Activated CD8-positive, alpha-beta memory T cell treated with anti-CD3 and anti-CD28 coated beads, Interleukin-2, amount 10 ng/mL, durations not matched to agents 7 days and 5 days (primary cell): ENCODE results near the gene GTF3C4. TPM values are rescaled to one million over a fixed set of nuclear protein-coding genes. Genes with fewer than 3 reads are reported as not detected.
"Not testable (repeated sequence)": the region's sequence is repeated elsewhere in the genome, so short reads cannot be mapped to it uniquely, and the experiment has no call there.

Experiments
- ATAC-seq: fragments of 150-1000 bp; cut with Tn5 transposase; one replicate; pipeline ENCODE4 v1.10.0; 2021; ENCODE audit warnings: moderate library complexity
- CTCF ChIA-PET: fragments of 350-600 bp; sonication (Branson Sonifier 250); formaldehyde crosslinking; loops from one replicate; lab custom pipeline; 2021; ENCODE audit warnings: antibody characterized with exemption; lab: Charles Lee
- DNase-seq: peaks from one replicate; pipeline ENCODE4 v3.0.0-alpha.2; 2020
- H3K27ac Mint-ChIP-seq: one replicate; pipeline ENCODE4 v1.8.0; 2021; ENCODE audit warnings: mild to moderate bottlenecking, mixed read lengths
- H3K27me3 Mint-ChIP-seq: one replicate; pipeline ENCODE4 v1.8.0; 2021; ENCODE audit warnings: mixed read lengths
- H3K36me3 Mint-ChIP-seq: one replicate; pipeline ENCODE4 v1.8.0; 2021; ENCODE audit warnings: mild to moderate bottlenecking, mixed read lengths
- H3K4me1 Mint-ChIP-seq: one replicate; pipeline ENCODE4 v1.8.0; 2021; ENCODE audit warnings: mixed read lengths
- H3K4me3 Mint-ChIP-seq: one replicate; pipeline ENCODE4 v1.8.0; 2021; ENCODE audit warnings: mild to moderate bottlenecking, moderate library complexity, mixed read lengths
- H3K9me3 Mint-ChIP-seq: one replicate; pipeline ENCODE4 v1.8.0; 2022; ENCODE audit warnings: low read depth, mixed read lengths
- total RNA-seq, 2 experiments: library from RNA; stranded (reverse); gene quantifications; one replicate each; pipeline ENCODE4 v1.2.3, GENCODE V29; 2021

Gene GTF3C4
- total RNA-seq, 2 experiments from 2014 or later, result 11.8 to 16.0 TPM

DNA sequence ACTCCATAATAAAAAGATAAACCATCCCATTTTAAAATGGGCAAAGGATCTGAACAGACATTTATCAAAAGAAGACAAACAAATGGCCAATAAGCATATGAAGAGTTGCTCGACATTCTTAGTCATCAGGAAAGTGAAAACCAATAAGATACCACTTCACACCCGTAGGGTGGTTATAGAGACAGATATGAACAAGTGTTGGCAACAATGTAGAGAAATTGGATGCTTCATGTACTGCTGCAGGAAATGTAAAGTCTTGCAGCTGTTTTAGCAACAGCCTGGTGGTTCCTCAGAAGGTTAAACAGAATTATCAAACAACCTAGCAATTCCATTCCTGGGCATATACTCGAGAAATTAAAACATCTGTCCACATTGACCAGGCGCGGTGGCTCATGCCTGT lies 42.5 kb downstream of the GTF3C4 start:
- Mint-ChIP-seq H3K27me3 (peaks cover 22% of the 10 kb centered on the region), H3K4me3 (no peak overlapping the region), H3K4me1 (peaks cover 5% of the 10 kb centered on the region), H3K36me3 (no peaks in the 10 kb centered on the region), H3K27ac (no peak overlapping the region), H3K9me3 (no peaks in the 10 kb centered on the region)
- CTCF ChIA-PET, result no interaction called here
- DNase-seq (no peak), ATAC-seq (no peak)

DNA sequence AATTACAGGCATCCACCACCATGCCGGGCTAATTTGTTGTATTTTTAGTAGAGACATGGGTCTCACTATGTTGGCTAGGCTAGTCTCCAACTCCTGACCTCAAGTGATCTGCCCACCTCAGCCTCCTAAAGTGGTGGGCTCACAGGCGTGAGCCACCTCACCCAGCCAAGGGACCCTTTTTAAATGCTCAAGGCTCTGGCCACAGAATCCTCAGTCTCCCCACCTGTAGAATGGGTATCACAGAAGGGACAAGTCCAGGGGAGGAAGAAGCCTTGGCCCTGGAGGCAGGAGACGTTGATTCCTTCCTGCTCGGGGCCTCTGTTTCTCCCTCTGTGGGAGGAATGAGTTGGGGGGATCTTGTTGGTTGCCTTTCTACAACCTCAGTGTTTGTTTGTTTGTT lies 45.7 kb downstream of the GTF3C4 start:
- ATAC-seq (no peak), DNase-seq (no peak)
- Mint-ChIP-seq H3K27ac (no peak overlapping the region), H3K4me3 (no peak overlapping the region), H3K4me1 (peaks cover 5% of the 10 kb centered on the region), H3K36me3 (no peaks in the 10 kb centered on the region), H3K9me3 (no peaks in the 10 kb centered on the region), H3K27me3 (peaks cover 29% of the 10 kb centered on the region)
- CTCF ChIA-PET, result no interaction called here

DNA sequence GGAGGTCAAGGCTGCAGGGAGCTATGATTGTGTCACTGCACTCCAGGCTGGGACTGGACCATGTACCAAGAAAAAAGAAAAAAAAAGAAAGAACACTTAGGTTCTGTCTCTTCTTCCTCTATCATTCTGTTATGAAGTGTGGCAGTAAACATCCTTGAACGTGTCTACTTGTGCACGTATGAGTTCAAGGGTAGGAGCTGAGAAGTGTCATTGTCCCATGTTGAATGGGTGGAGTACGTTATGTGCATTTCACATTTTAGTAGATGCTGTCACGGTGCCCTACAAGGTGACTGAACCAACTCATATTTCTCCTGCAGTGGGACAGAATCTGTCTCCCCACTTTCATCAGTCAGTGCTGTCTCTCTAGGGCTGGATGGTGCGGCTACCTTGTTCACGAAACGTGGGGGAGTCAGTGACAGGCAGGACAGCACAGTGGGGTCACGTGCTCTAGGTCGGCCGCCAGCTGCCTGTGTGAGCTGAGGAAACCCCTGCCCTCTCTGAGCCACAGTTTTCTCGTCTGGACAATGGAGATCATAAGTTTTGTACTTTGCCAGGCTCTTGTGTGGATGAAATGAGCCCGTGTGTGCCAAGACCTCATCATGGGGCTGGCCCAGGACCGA lies 47.2 kb downstream of the GTF3C4 start:
- H3K27ac Mint-ChIP-seq, result no peak overlapping the region
- CTCF ChIA-PET, result no interaction called here
- H3K27me3 Mint-ChIP-seq, result peaks cover 29% of the 10 kb centered on the region
- ATAC-seq, result no peak
- H3K9me3 Mint-ChIP-seq, result no peaks in the 10 kb centered on the region
- no peak for DNase-seq
- H3K4me1 Mint-ChIP-seq, result peaks cover 5% of the 10 kb centered on the region
- H3K36me3 Mint-ChIP-seq, result no peaks in the 10 kb centered on the region
- no peak overlapping the region for H3K4me3 Mint-ChIP-seq

DNA sequence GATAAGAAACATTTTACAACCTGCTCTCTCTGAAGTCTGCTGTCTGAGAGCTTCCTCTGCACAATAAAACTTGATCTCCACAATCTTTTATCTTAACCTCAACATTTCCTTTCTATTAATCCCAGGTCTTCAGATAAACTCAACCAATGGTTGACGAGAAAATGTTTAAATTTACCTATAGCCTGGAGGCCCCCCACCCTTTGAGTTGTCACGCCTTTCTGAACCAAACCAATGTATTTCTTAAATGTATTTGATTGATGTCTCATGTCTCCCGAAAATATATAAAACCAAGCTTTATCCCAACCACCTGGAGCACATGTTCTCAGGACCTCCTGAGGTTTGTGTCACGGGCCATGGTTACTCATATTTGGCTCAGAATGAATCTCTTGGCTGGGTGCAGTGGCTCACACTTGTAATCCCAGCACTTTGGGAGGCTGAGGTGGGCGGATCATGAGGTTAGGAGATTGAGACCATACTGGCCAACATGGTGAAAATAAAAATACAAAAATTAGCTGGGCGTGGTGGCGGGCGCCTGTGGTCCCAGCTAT lies 48.2 kb downstream of the GTF3C4 start:
- DNase-seq, H3K9me3 Mint-ChIP-seq, ATAC-seq, H3K27ac Mint-ChIP-seq, H3K4me3 Mint-ChIP-seq, CTCF ChIA-PET, H3K4me1 Mint-ChIP-seq, H3K36me3 Mint-ChIP-seq: not testable (repeated sequence)
- H3K27me3 Mint-ChIP-seq, result peaks cover 29% of the 10 kb centered on the region

DNA sequence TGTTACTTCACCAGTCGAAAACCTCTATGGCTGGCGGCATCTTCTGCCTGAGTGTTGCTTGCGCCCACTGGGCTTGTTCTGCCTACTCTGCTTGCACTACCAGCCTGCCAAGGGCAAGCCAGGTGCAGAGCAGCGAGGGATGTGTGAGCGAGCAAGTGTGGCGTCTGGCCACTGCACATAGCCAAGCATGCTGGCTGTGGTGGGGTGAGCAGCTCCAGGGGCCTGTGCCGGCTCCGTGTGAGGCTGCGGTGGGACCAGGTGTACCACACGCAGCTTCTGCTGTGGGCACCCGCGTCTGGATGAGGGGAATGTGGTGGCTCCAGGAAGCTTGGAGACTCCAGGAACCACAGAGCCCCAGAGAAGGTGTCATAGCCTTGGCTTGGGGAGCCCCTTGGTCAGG lies 51.4 kb downstream of the GTF3C4 start:
- no peak for DNase-seq

DNA sequence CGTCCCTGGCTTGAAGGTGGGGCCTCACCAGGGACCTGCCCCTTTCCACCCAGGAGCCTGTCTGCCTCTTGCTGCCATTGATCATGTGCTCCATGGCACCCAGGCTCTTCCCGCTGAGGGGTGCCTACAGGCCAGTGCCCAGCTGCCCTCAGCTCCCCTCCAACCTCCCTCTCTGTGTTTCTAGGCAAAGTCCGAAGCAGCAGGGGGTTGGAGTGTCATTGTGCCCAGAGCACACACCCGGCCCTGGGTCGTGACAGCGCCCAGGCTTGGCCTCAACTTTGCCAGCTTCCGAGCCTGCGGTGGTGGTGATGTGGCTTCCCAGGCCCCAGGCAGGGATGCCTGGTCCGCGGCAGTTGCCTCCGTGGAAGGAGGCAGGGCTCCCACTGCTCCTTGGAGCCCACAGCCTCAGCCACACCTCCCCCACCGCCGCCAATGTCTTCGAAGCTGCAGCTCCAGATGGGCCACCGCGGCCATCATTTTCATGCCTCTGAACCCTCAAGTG lies 52.4 kb downstream of the GTF3C4 start:
- H3K9me3 Mint-ChIP-seq, result no peaks in the 10 kb centered on the region
- H3K4me1 Mint-ChIP-seq, result no peaks in the 10 kb centered on the region
- no peak overlapping the region for H3K27ac Mint-ChIP-seq
- ATAC-seq (no peak), DNase-seq (no peak)
- CTCF ChIA-PET, result no interaction called here
- H3K36me3 Mint-ChIP-seq, result no peaks in the 10 kb centered on the region
- H3K27me3 Mint-ChIP-seq, result peaks cover 23% of the 10 kb centered on the region
- no peak overlapping the region for H3K4me3 Mint-ChIP-seq

More for the DNA sequence above, 51.4 kb downstream of the GTF3C4 start:
- Mint-ChIP-seq H3K36me3 (no peaks in the 10 kb centered on the region), H3K9me3 (no peaks in the 10 kb centered on the region), H3K27me3 (peaks cover 26% of the 10 kb centered on the region), H3K27ac (no peak overlapping the region), H3K4me3 (no peak overlapping the region), H3K4me1 (no peaks in the 10 kb centered on the region)
- ATAC-seq, result no peak
- CTCF ChIA-PET, result no interaction called here

DNA sequence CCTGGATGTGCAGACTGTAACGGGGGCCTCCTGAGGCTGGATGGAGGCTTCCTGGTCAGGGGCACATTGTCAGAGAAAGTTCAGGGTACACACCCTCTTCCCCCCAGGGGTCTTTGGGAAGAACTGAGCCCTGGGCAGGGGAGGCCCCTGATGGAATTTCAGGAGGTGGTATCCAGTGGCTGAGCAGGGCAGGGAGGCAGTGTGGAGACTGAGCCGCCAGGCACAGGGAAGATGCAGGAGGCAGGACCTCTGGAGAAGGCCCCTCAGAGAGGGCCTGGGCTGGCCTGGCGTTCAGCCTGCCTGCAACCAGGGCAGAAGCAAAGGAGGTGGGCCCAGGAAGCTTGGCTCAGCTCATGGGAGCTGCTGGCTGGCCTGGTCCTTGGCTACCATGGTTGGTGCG lies 53.5 kb downstream of the GTF3C4 start:
- no peaks in the 10 kb centered on the region for H3K9me3 Mint-ChIP-seq
- no peak overlapping the region for H3K4me3 Mint-ChIP-seq
- no peak for ATAC-seq

DNA sequence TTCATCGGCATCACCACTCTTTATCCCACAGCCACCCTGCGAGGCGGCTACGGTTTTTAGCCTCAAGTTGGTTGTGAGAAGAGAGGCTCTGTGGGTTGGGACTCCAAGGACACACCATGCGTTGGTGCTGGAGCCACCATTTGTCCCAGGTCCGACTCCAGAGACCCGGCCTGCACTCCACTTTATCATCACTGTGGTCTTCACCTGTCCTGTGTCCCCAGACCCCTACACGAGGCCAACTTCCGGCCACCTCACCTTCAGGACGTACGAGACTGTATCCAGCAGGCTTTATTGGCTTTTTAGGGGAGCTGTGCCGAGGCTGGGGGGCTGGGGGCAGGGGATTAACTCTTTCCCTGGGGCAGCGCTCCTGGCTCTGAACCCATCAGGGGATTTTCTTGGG lies 55.0 kb downstream of the GTF3C4 start:
- H3K36me3 Mint-ChIP-seq, result no peaks in the 10 kb centered on the region
- H3K27ac Mint-ChIP-seq, result no peak overlapping the region
- CTCF ChIA-PET, result no interaction called here
- H3K9me3 Mint-ChIP-seq, result no peaks in the 10 kb centered on the region
- DNase-seq (no peak), ATAC-seq (no peak)
- no peaks in the 10 kb centered on the region for H3K4me1 Mint-ChIP-seq
- peaks cover 20% of the 10 kb centered on the region for H3K27me3 Mint-ChIP-seq
- H3K4me3 Mint-ChIP-seq, result no peak overlapping the region

More for the DNA sequence above, 53.5 kb downstream of the GTF3C4 start:
- H3K27ac Mint-ChIP-seq, result no peak overlapping the region
- no peaks in the 10 kb centered on the region for H3K4me1 Mint-ChIP-seq
- CTCF ChIA-PET, result no interaction called here
- peaks cover 19% of the 10 kb centered on the region for H3K27me3 Mint-ChIP-seq
- no peaks in the 10 kb centered on the region for H3K36me3 Mint-ChIP-seq
- no peak for DNase-seq

DNA sequence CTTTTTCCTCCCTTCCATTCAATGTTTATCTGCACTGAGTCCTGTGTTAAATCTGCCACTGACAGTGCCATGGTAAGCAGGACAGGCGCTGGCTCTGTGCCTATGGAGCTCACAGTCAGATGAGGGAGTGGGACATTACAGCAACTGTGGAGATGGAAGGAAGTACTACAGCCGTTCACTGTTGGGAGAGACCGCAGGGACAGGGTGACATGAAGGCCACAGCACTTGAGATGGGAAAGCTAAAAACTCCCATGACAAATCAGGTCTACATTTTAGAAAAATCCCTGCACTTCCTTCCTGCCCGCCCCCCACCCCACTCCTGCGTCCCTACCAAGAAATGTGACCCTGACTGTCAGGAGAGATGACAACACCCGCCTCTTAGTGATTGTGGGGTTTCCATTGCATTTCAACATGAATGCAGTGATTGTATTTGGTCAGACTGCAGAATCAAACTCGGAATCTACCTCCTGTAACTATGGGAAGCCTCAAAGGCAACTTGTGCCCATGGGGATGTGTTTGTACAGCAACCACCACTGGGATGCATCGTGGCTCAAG lies 56.4 kb downstream of the GTF3C4 start:
- DNase-seq (no peak), ATAC-seq (no peak)
- H3K36me3 Mint-ChIP-seq, result no peaks in the 10 kb centered on the region
- no peaks in the 10 kb centered on the region for H3K9me3 Mint-ChIP-seq
- H3K27me3 Mint-ChIP-seq, result peaks cover 24% of the 10 kb centered on the region
- H3K4me3 Mint-ChIP-seq, result no peak overlapping the region
- CTCF ChIA-PET, result no interaction called here
- H3K27ac Mint-ChIP-seq, result no peak overlapping the region
- no peaks in the 10 kb centered on the region for H3K4me1 Mint-ChIP-seq

DNA sequence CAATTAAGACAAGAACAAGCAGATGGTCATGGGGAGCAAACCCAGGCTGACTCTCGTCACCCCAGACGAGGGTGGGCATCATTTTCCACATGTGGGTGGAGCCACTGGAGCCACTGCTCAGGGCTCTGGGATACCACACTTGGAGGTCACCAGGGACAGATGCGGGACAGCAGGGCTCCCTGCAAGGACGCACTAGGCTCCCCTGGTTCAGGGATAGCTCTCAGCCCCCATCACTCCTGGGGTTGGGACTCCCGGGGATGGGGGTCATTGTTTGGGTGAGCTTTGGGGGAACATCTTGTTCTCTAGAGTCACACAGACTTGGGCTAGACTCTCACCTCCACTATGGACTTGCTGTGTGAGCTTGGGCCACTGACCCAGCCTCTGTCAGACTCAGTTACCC lies 57.8 kb downstream of the GTF3C4 start:
- Mint-ChIP-seq H3K27ac (no peak overlapping the region), H3K36me3 (no peaks in the 10 kb centered on the region), H3K27me3 (peaks cover 33% of the 10 kb centered on the region), H3K4me3 (no peak overlapping the region), H3K4me1 (no peaks in the 10 kb centered on the region), H3K9me3 (no peaks in the 10 kb centered on the region)
- CTCF ChIA-PET, result no interaction called here
- ATAC-seq, result no peak
- DNase-seq, result no peak

DNA sequence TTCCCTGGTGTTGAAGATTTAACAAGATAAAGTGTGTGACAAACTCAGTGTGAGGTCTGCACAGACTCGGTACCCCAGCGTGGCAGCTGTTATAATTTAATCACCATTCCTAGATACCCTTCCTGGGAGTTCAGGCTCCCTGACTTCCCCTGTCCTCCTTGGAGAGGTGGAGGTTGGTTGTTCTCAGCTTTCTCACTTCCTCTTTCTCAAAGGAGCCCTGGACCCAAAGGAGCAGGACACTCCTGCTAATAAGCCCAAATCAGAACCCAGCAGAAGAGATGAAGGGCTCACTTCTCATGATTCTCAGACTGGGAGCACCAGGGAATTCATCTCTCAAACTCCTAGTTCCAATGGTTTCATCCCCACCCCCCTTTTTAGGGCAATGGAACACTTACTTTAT lies 58.2 kb downstream of the GTF3C4 start:
- Mint-ChIP-seq H3K4me1 (no peaks in the 10 kb centered on the region), H3K27ac (no peak overlapping the region), H3K9me3 (no peaks in the 10 kb centered on the region), H3K4me3 (no peak overlapping the region), H3K27me3 (peaks cover 34% of the 10 kb centered on the region), H3K36me3 (no peaks in the 10 kb centered on the region)
- DNase-seq (no peak), ATAC-seq (no peak)
- CTCF ChIA-PET, result no interaction called here

DNA sequence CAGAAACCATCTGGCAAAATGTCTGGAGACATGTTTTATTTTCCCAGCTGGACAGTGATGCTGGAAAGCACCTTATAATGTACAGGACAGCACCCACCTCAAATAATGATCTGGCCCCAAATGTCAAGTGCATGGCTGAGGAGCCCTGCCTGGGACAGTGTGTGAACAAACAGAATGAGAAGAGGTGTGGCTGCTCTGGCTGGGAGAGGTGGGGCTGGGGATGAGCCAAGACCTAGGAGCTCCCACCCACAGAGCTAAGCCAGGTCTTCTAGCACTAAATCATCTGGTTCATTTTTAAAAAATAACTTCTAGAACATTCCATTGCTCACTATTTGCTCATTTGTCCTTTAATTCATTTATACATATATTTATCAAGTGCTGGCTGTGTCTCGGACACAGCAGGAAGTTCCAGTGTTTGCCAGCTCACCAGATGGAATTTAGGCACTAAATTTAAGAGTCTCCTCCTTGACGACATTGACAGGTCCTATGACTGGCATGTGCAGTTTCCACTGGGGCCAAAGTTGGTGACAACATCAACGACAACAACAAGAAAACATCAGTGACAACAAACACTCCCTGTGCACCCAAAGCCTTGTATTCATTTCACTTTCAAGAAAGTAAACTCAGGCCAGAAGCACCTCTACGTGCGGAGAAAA lies 59.1 kb downstream of the GTF3C4 start:
- no peak overlapping the region for H3K4me3 Mint-ChIP-seq
- no peak overlapping the region for H3K27ac Mint-ChIP-seq
- H3K4me1 Mint-ChIP-seq, result no peaks in the 10 kb centered on the region
- CTCF ChIA-PET, result no interaction called here
- H3K36me3 Mint-ChIP-seq, result no peaks in the 10 kb centered on the region
- H3K9me3 Mint-ChIP-seq, result no peaks in the 10 kb centered on the region
- ATAC-seq (no peak), DNase-seq (no peak)
- H3K27me3 Mint-ChIP-seq, result peaks cover 34% of the 10 kb centered on the region

DNA sequence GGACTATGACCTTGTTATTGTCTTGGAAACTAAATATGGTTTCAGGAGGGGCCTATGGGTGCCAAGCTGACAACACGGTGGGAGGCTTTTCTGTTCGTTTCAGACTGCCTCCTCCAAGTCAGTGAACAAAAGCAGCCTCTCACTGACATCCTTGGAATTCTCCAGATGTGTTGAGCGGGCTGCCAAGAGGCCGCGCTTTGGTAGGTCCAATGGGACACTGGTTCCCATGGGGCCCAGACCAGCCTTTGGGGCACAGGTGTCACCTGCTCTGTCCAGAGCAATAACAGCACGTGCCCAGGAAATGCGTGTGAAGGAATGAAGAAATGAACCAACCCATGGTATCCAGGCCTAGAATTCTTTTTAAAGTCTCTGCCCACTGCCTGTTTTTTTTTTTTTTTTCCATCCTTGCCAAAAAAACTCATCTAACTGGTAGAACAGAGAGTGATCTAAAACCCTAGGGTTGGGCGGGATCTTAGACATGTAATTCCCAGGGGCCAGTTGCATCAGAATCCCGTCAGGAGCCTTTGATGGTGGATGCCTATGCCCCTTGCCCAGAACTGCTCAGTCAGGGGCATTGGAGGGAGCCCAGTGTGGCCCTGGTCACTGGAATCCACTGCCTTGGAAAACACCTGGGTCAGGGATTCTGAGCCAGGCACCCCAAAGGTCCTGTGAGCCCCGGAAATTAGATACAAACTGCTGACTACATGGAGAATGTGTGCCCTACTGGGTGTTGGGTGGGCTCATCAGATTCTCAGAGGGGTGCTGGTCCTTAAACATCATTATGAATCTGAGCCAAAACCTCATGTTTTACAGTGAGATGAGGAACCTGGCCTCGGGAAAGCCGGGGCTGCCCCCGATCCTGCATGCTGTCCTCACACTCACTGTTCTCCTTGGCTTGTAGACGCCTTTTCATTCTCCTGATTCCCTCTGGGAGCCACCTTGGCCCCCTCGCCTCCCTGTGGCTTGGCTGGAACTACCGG lies 60.1 kb downstream of the GTF3C4 start:
- no peaks in the 10 kb centered on the region for H3K9me3 Mint-ChIP-seq
- H3K27ac Mint-ChIP-seq, result no peak overlapping the region
- no peak for ATAC-seq
- no peaks in the 10 kb centered on the region for H3K4me1 Mint-ChIP-seq
- CTCF ChIA-PET, result no interaction called here
- H3K4me3 Mint-ChIP-seq, result no peak overlapping the region
- no peak for DNase-seq
- peaks cover 34% of the 10 kb centered on the region for H3K27me3 Mint-ChIP-seq
- H3K36me3 Mint-ChIP-seq, result no peaks in the 10 kb centered on the region
